Loucy (cell line): Measurements from ENCODE around the gene DNAJB4.

Experiments
- EZH2phosphoT487 ChIP-seq: fragments of 200-600 bp; IDR thresholded peaks from 2 replicates; pipeline ENCODE4 v1.6.1; 2018; ENCODE audit warnings: antibody characterized with exemption, mild to moderate bottlenecking, moderate library complexity, borderline replicate concordance
- TF ChIP-seq, protein P1 (sequence below): fragments of 200-600 bp; sonication (generic); conservative IDR thresholded peaks from 2 replicates; pipeline ENCODE4 v1.5.1; 2014; ENCODE audit warnings: mild to moderate bottlenecking, antibody characterized with exemption, low read length

DNA sequence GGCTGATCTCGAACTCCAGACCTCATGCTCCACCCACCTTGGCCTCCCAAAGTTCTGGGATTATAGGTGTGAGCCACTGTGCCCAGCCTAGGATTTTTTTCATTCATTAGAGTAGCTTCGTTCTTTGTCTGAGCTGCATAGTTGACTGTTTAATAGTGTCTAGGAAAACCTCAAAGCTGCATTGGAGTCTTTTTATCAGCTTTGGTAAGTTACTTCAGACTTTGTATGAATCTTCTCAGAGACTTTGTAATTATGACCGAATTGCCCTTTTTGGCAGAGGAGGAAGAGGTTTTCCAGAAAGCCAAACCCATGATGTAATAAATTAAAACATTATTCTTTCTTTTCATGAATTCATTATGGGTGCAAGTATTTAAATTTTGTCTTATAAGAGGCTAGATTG, 5.1 kb downstream of the DNAJB4 start:
- TF ChIP-seq, protein P1, sequence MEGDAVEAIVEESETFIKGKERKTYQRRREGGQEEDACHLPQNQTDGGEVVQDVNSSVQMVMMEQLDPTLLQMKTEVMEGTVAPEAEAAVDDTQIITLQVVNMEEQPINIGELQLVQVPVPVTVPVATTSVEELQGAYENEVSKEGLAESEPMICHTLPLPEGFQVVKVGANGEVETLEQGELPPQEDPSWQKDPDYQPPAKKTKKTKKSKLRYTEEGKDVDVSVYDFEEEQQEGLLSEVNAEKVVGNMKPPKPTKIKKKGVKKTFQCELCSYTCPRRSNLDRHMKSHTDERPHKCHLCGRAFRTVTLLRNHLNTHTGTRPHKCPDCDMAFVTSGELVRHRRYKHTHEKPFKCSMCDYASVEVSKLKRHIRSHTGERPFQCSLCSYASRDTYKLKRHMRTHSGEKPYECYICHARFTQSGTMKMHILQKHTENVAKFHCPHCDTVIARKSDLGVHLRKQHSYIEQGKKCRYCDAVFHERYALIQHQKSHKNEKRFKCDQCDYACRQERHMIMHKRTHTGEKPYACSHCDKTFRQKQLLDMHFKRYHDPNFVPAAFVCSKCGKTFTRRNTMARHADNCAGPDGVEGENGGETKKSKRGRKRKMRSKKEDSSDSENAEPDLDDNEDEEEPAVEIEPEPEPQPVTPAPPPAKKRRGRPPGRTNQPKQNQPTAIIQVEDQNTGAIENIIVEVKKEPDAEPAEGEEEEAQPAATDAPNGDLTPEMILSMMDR = no peak
- no peak for TF ChIP-seq EZH2phosphoT487
